Left renal cortex interstitium (tissue), 4 donors: Measurements from ENCODE around the gene CLCN5. TPM values are rescaled to one million over a fixed set of nuclear protein-coding genes. Genes with fewer than 3 reads are reported as not detected.

Experiments
- DNase-seq, 4 donors: peaks; one replicate each; pipeline ENCODE4 v3.0.0-alpha.2; 2013; ENCODE audit warnings: low read depth in 4 of 4, low spot score in 2 of 4, missing footprints in 1 of 4
- polyA plus RNA-seq, 4 donors: library from polyadenylated mRNA; unstranded; fragments of 120-200 nt; gene quantifications; one replicate each; pipeline ENCODE4 v1.2.1, GENCODE V29; 2013; ENCODE audit not compliant: insufficient read length in 4 of 4

The CLCN5 gene
- polyA plus RNA-seq, 4 donors: 68.5 to 99.3 (median 80.5) TPM

- DNase-seq: no peak
Measured at GRCh38 chrX:50125480-50125879, 203.1 kb downstream of the CLCN5 start.

- no peak for DNase-seq
Measured at GRCh38 chrX:50147972-50148371, 225.6 kb downstream of the CLCN5 start.

Other genes with a start within 250 kb of the CLCN5 start
- gene PAGE1, start 226.6 kb upstream of the CLCN5 start, polyA plus RNA-seq: not detected
- gene PAGE4, start 93.3 kb upstream of the CLCN5 start, polyA plus RNA-seq: 1 to 10 TPM in 2 of 4 donors, under 1 TPM in 1, not detected in 1; 0.75 to 1.5 (median 1.4) TPM
- gene USP27X, start 43.1 kb upstream of the CLCN5 start, polyA plus RNA-seq: 10 to 100 TPM; 10.6 to 14.0 (median 11.5) TPM